Measurements from ENCODE around the gene SGSM1.

- TF ChIP-seq CTCF (IDR thresholded peaks at IDR 0.05) (no peak), POLR2A (IDR thresholded peaks at IDR 0.05) (no peak)
Observed at GRCh38 chr22:24968066-24968561, 162.1 kb downstream of the SGSM1 start.

All from right lobe of liver (tissue), 4 donors.